Measurements from ENCODE around the gene DRG2. TPM values are rescaled to one million over a fixed set of nuclear protein-coding genes. Genes with fewer than 3 reads are reported as not detected.

DRG2 gene
- total RNA-seq, 6 experiments from 2014 or later, result 10.4 to 28.8 (median 17.3) TPM

GRCh38 chr17:18156976-18157280 lies 69.2 kb downstream of the DRG2 start:
- DNase-seq, result no peak
- intact Hi-C loops (cut with DNase I), result no loop called here
- H3K27ac ChIP-seq, result no peak overlapping the region
- H3K9me3 ChIP-seq, result no peaks in the 10 kb centered on the region
- H3K4me1 ChIP-seq, result peaks cover 0 to 3% (median 0%) of the 10 kb centered on the region in 4 donors
- no peak for ATAC-seq
- H3K4me3 ChIP-seq, result no peak overlapping the region
- TF ChIP-seq POLR2A (IDR thresholded peaks at IDR 0.05) (no peak), CTCF (IDR thresholded peaks at IDR 0.05) (no peak)
- 90% methylated on average over 2 of the region's 10 CpGs for WGBS (ENCODE audit: insufficient coverage, low coverage, low lambda C conversion rate, missing lambda C conversion rate)
- no peaks in the 10 kb centered on the region for H3K27me3 ChIP-seq
- H3K36me3 ChIP-seq, result no peaks in the 10 kb centered on the region

Other genes starting within 250 kb of the DRG2 start
- 10 to 100 TPM; 13.5 to 21.2 (median 16.0) TPM for gene TOM1L2, start 115.5 kb upstream of the DRG2 start, total RNA-seq
- under 1 TPM; 0.25 to 0.98 (median 0.72) TPM for gene DRC3, start 115.1 kb upstream of the DRG2 start, total RNA-seq
- gene ATPAF2, start 48.8 kb upstream of the DRG2 start, total RNA-seq, result 10 to 100 TPM; 17.2 to 21.0 (median 19.2) TPM
- gene GID4, start 48.5 kb upstream of the DRG2 start, total RNA-seq, result 1 to 10 TPM; 4.8 to 6.1 (median 5.3) TPM
- 1 to 10 TPM in 4 of 6 experiments, under 1 TPM in 2; 0.19 to 6.2 (median 1.5) TPM for gene MYO15A, start 20.8 kb downstream of the DRG2 start, total RNA-seq
- 10 to 100 TPM; 57.5 to 71.8 (median 66.1) TPM for gene ALKBH5, start 95.9 kb downstream of the DRG2 start, total RNA-seq
- 1 to 10 TPM; 2.0 to 8.6 (median 2.8) TPM for gene LLGL1, start 137.7 kb downstream of the DRG2 start, total RNA-seq
- gene FLII, start 170.8 kb downstream of the DRG2 start, total RNA-seq, result 100 to 1,000 TPM in 4 of 6 experiments, 10 to 100 TPM in 2; 89.0 to 171 (median 116) TPM
- 10 to 100 TPM in 1 of 6 experiments, 1 to 10 TPM in 5; 5.9 to 10.6 (median 7.1) TPM for gene MIEF2, start 172.7 kb downstream of the DRG2 start, total RNA-seq
- gene TOP3A, start 227.0 kb downstream of the DRG2 start, total RNA-seq, result 10 to 100 TPM; 13.7 to 29.9 (median 20.7) TPM
- gene SMCR8, start 227.3 kb downstream of the DRG2 start, total RNA-seq, result 1 to 10 TPM; 4.2 to 7.9 (median 6.4) TPM